ENCODE data around the gene LPAR3.
A peak's percentile ranks its signal among the peaks of the same experiment; 100 is the strongest.

The LPAR3 gene

GRCh38 chr1:84833194-84833593 is 59.8 kb downstream of the LPAR3 start:
- no peak for DNase-seq (ENCODE audit: low read depth in 2 of 2, low spot score in 1 of 2)

GRCh38 chr1:84830136-84830535 is 62.9 kb downstream of the LPAR3 start:
- no peak for DNase-seq (ENCODE audit: low read depth in 2 of 2, low spot score in 1 of 2)

GRCh38 chr1:84827976-84828375 is 65.0 kb downstream of the LPAR3 start:
- no peak for DNase-seq (ENCODE audit: low read depth in 2 of 2, low spot score in 1 of 2)

GRCh38 chr1:84827555-84827954 is 65.5 kb downstream of the LPAR3 start:
- DNase-seq (ENCODE audit: low read depth in 2 of 2, low spot score in 1 of 2), result no peak

- no peak for DNase-seq (ENCODE audit: low read depth in 2 of 2, low spot score in 1 of 2)
Observed at GRCh38 chr1:84825161-84825560, 67.8 kb downstream of the LPAR3 start.

- DNase-seq (ENCODE audit: low read depth in 2 of 2, low spot score in 1 of 2), result no peak
Observed at GRCh38 chr1:84823991-84824390, 69.0 kb downstream of the LPAR3 start.

- no peak for DNase-seq (ENCODE audit: low read depth in 2 of 2, low spot score in 1 of 2)
Observed at GRCh38 chr1:84823511-84823910, 69.5 kb downstream of the LPAR3 start.

GRCh38 chr1:84810343-84810742 is 82.7 kb downstream of the LPAR3 start:
- DNase-seq (ENCODE audit: low read depth in 2 of 2, low spot score in 1 of 2), result no peak

GRCh38 chr1:84809023-84809422 is 84.0 kb downstream of the LPAR3 start:
- DNase-seq (ENCODE audit: low read depth in 2 of 2, low spot score in 1 of 2), result no peak

- no peak for DNase-seq (ENCODE audit: low read depth in 2 of 2, low spot score in 1 of 2)
Observed at GRCh38 chr1:84803604-84804003, 89.4 kb downstream of the LPAR3 start.

GRCh38 chr1:84802567-84803232 is 90.3 kb downstream of the LPAR3 start:
- DNase-seq (ENCODE audit: low read depth in 2 of 2, low spot score in 1 of 2), result no peak

- DNase-seq (ENCODE audit: low read depth in 2 of 2, low spot score in 1 of 2), result no peak
Observed at GRCh38 chr1:84800090-84801073, 92.6 kb downstream of the LPAR3 start.

- no peak for DNase-seq (ENCODE audit: low read depth in 2 of 2, low spot score in 1 of 2)
Observed at GRCh38 chr1:84797603-84798002, 95.4 kb downstream of the LPAR3 start.

GRCh38 chr1:84795966-84796600 is 96.9 kb downstream of the LPAR3 start:
- DNase-seq (ENCODE audit: low read depth in 2 of 2, low spot score in 1 of 2), result no peak

GRCh38 chr1:84795213-84795612 is 97.8 kb downstream of the LPAR3 start:
- DNase-seq (ENCODE audit: low read depth in 2 of 2, low spot score in 1 of 2), result no peak

- DNase-seq (ENCODE audit: low read depth in 2 of 2, low spot score in 1 of 2), result no peak
Observed at GRCh38 chr1:84792421-84792820, 100.6 kb downstream of the LPAR3 start.

- no peak for DNase-seq (ENCODE audit: low read depth in 2 of 2, low spot score in 1 of 2)
Observed at GRCh38 chr1:84789014-84789413, 104.0 kb downstream of the LPAR3 start.

- no peak for DNase-seq (ENCODE audit: low read depth in 2 of 2, low spot score in 1 of 2)
Observed at GRCh38 chr1:84785271-84786036, 107.6 kb downstream of the LPAR3 start.

- DNase-seq (ENCODE audit: low read depth in 2 of 2, low spot score in 1 of 2), result no peak
Observed at GRCh38 chr1:84782881-84783280, 110.1 kb downstream of the LPAR3 start.

GRCh38 chr1:84781946-84782771 is 110.8 kb downstream of the LPAR3 start:
- DNase-seq (ENCODE audit: low read depth in 2 of 2, low spot score in 1 of 2), result peak; percentile 48 to 59

Data from stimulated activated CD8-positive, alpha-beta memory T cell treated with anti-CD3 and anti-CD28 coated beads, Interleukin-4, amount 100 ng/mL, for 1 hour (primary cell).